Endodermal cell (in vitro differentiated cells): ENCODE data around the gene PSMF1. TPM values are rescaled to one million over a fixed set of nuclear protein-coding genes. Genes with fewer than 3 reads are reported as not detected.

Source experiments
- DNase-seq: peaks from one replicate; pipeline ENCODE4 v3.0.0-alpha.2; 2017
- H3K27ac ChIP-seq: 2 replicates; pipeline ENCODE4 v1.5.1; 2013; ENCODE audit warnings: mild to moderate bottlenecking, low read depth, low read length, moderate library complexity
- H3K27me3 ChIP-seq: 2 replicates; pipeline ENCODE4 v1.6.1; 2013; ENCODE audit warnings: mild to moderate bottlenecking, low read length, moderate library complexity; ENCODE audit not compliant: insufficient read depth, control insufficient read depth, poor library complexity, severe bottlenecking
- H3K36me3 ChIP-seq: 2 replicates; pipeline ENCODE4 v1.7.0; 2013; ENCODE audit warnings: mild to moderate bottlenecking, low read length, moderate library complexity; ENCODE audit not compliant: control insufficient read depth, insufficient read depth
- H3K4me1 ChIP-seq: one replicate; pipeline ENCODE4 v1.7.0; 2013; ENCODE audit warnings: low read length; ENCODE audit not compliant: control insufficient read depth, insufficient read depth
- H3K4me3 ChIP-seq: 2 replicates; pipeline ENCODE4 v1.5.1; 2013; ENCODE audit warnings: mild to moderate bottlenecking, low read length, moderate library complexity
- H3K9ac ChIP-seq: 2 replicates; pipeline ENCODE4 v1.6.1; 2013; ENCODE audit warnings: mild to moderate bottlenecking, low read length, moderate library complexity; ENCODE audit not compliant: poor library complexity, severe bottlenecking; ENCODE audit errors: extremely low read depth
- H3K9me3 ChIP-seq: 2 replicates; pipeline ENCODE4 v1.6.1; 2013; ENCODE audit warnings: mild to moderate bottlenecking, low read length, moderate library complexity; ENCODE audit not compliant: control insufficient read depth
- H3K27ac Mint-ChIP-seq: 2 replicates; pipeline ENCODE4 v1.8.0; 2020; ENCODE audit warnings: mixed read lengths
- H3K27me3 Mint-ChIP-seq: 2 replicates; pipeline ENCODE4 v1.8.0; 2021; ENCODE audit warnings: mild to moderate bottlenecking, mixed read lengths; ENCODE audit not compliant: insufficient read depth
- H3K36me3 Mint-ChIP-seq: 2 replicates; pipeline ENCODE4 v1.8.0; 2020; ENCODE audit warnings: low read depth, mixed read lengths
- H3K4me1 Mint-ChIP-seq: 2 replicates; pipeline ENCODE4 v1.8.0; 2020; ENCODE audit warnings: mixed read lengths
- H3K4me3 Mint-ChIP-seq: 2 replicates; pipeline ENCODE4 v1.8.0; 2020; ENCODE audit warnings: mild to moderate bottlenecking, moderate library complexity, mixed read lengths
- H3K9me3 Mint-ChIP-seq: 2 replicates; pipeline ENCODE4 v1.8.0; 2020; ENCODE audit warnings: mild to moderate bottlenecking, mixed read lengths
- WGBS, 2 experiments: methylation state at CpG; one replicate each; pipeline versions ENCODE4 v1.1.5 to v1.1.7; 2013; ENCODE audit warnings: missing lambda C conversion rate in 2 of 2, mixed read lengths in 1 of 2; ENCODE audit not compliant: insufficient coverage in 1 of 2, insufficient read length in 1 of 2; 5-methylcytosine and 5-hydroxymethylcytosine counted together
- total RNA-seq, 2 donors: library from RNA; stranded (reverse); fragmentation: NEBNext Ultra II Directional in 1 of 2; extraction: Animal tissue kit (Norgen Biotek cat#: 25700) in 1 of 2; gene quantifications; 2 replicates in 1 of 2; 3 replicates in 1 of 2; pipeline ENCODE4 v1.2.1, GENCODE V29; 2021
- TF ChIP-seq, protein P1 (sequence below): fragments of 200-600 bp; sonication (generic); conservative IDR thresholded peaks from 2 replicates; pipeline ENCODE4 v1.5.0; 2021; ENCODE audit warnings: antibody characterized with exemption, mild to moderate bottlenecking

PSMF1 gene
- total RNA-seq, 2 donors from 2014 or later, result 72.5 to 84.7 TPM

DNA sequence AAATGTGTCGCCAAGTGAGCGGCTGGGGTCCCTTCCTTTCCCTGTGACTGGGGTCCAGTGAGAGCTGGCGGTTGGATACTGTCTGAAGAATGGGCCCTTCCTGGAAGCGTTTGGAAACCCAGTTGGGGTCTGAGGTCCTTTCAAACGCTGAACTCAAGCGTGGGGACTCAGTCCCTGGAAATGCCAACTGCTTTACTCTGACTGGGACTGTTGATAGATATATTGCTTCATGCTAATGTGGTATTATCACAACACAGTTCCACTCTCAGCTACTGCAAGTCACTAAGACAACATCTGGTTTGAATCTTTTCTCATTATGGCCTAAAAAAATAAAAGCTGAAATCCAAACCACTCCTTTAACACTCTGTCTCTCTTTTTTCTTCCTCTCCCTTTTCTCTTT is 23.7 kb upstream of the PSMF1 start:
- Mint-ChIP-seq H3K27me3 (peaks cover 27% of the 10 kb centered on the region), H3K4me3 (no peak overlapping the region), H3K36me3 (peaks cover 7% of the 10 kb centered on the region), H3K27ac (no peak overlapping the region), H3K9me3 (peaks cover 49% of the 10 kb centered on the region), H3K4me1 (no peaks in the 10 kb centered on the region)
- Histone ChIP-seq H3K27me3 (no peaks in the 10 kb centered on the region), H3K27ac (no peak overlapping the region), H3K36me3 (no peaks in the 10 kb centered on the region), H3K4me1 (no peaks in the 10 kb centered on the region), H3K9ac (no peak overlapping the region), H3K4me3 (no peak overlapping the region), H3K9me3 (peaks cover 33% of the 10 kb centered on the region)
- TF ChIP-seq, protein P1, sequence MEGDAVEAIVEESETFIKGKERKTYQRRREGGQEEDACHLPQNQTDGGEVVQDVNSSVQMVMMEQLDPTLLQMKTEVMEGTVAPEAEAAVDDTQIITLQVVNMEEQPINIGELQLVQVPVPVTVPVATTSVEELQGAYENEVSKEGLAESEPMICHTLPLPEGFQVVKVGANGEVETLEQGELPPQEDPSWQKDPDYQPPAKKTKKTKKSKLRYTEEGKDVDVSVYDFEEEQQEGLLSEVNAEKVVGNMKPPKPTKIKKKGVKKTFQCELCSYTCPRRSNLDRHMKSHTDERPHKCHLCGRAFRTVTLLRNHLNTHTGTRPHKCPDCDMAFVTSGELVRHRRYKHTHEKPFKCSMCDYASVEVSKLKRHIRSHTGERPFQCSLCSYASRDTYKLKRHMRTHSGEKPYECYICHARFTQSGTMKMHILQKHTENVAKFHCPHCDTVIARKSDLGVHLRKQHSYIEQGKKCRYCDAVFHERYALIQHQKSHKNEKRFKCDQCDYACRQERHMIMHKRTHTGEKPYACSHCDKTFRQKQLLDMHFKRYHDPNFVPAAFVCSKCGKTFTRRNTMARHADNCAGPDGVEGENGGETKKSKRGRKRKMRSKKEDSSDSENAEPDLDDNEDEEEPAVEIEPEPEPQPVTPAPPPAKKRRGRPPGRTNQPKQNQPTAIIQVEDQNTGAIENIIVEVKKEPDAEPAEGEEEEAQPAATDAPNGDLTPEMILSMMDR, result no peak
- 87% methylated on average over 6 of the region's 6 CpGs; no CpG with 5 or more reads in 1 of the 2 experiments for WGBS, 2 experiments
- no peak for DNase-seq

DNA sequence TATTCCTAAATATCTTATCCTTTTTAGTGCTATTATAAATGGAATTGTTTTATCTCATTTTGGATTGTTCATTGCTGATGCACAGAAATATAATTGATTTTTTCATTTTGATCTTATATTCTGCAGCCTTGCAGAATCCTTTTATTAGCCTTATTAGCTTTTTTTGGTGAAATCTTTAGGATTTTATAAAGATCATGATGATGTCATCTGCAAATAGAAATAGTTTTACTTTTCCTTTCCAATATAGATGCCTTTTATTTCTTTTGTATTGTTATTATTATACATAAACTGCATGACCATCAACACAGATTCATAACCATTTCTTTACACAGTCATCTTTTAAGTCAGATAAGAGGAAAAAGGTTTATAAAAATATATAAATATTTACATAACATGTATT is 16.9 kb upstream of the PSMF1 start:
- peaks cover 36% of the 10 kb centered on the region for H3K9me3 ChIP-seq
- no peaks in the 10 kb centered on the region for H3K4me1 Mint-ChIP-seq
- TF ChIP-seq, protein P1, result no peak
- no peak overlapping the region for H3K27ac Mint-ChIP-seq
- H3K9ac ChIP-seq, result no peak overlapping the region
- peaks cover 20% of the 10 kb centered on the region for H3K27me3 Mint-ChIP-seq
- no peaks in the 10 kb centered on the region for H3K4me1 ChIP-seq
- no peaks in the 10 kb centered on the region for H3K36me3 ChIP-seq
- no peak for DNase-seq
- H3K27ac ChIP-seq, result no peak overlapping the region
- peaks cover 42% of the 10 kb centered on the region for H3K9me3 Mint-ChIP-seq
- no peak overlapping the region for H3K4me3 Mint-ChIP-seq
- H3K36me3 Mint-ChIP-seq, result peaks cover 2% of the 10 kb centered on the region
- no peaks in the 10 kb centered on the region for H3K27me3 ChIP-seq
- H3K4me3 ChIP-seq, result no peak overlapping the region

DNA sequence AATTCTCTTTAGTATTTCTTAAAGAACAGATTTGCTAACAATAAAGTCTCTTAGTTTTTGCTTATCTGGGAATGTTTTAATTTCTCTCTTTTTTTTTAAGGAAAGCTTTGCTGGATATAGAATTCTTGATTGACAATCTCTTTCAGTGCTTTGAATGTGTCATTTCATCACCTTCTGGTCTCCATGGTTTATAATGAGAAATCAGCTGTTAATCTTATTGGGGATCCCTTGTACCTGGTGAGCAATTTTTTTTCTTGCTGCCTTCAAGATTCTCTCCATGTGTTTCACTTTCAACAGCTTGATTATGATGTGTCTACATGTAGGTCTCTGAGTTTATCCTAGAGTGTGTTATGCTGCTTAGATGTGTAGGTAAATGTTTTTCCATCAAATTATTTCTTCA is 16.4 kb upstream of the PSMF1 start:
- H3K36me3 Mint-ChIP-seq, result peaks cover 2% of the 10 kb centered on the region
- Histone ChIP-seq H3K36me3 (no peaks in the 10 kb centered on the region), H3K27me3 (no peaks in the 10 kb centered on the region), H3K4me3 (no peak overlapping the region), H3K9me3 (peaks cover 36% of the 10 kb centered on the region), H3K27ac (no peak overlapping the region), H3K4me1 (no peaks in the 10 kb centered on the region), H3K9ac (no peak overlapping the region)
- H3K27ac Mint-ChIP-seq, result no peak overlapping the region
- H3K27me3 Mint-ChIP-seq, result peaks cover 17% of the 10 kb centered on the region
- no peak for DNase-seq
- no peak overlapping the region for H3K4me3 Mint-ChIP-seq
- TF ChIP-seq, protein P1, result no peak
- H3K9me3 Mint-ChIP-seq, result peaks cover 41% of the 10 kb centered on the region
- no peaks in the 10 kb centered on the region for H3K4me1 Mint-ChIP-seq
